ENCODE measurements around the gene KAZALD1.

KAZALD1 gene

DNA sequence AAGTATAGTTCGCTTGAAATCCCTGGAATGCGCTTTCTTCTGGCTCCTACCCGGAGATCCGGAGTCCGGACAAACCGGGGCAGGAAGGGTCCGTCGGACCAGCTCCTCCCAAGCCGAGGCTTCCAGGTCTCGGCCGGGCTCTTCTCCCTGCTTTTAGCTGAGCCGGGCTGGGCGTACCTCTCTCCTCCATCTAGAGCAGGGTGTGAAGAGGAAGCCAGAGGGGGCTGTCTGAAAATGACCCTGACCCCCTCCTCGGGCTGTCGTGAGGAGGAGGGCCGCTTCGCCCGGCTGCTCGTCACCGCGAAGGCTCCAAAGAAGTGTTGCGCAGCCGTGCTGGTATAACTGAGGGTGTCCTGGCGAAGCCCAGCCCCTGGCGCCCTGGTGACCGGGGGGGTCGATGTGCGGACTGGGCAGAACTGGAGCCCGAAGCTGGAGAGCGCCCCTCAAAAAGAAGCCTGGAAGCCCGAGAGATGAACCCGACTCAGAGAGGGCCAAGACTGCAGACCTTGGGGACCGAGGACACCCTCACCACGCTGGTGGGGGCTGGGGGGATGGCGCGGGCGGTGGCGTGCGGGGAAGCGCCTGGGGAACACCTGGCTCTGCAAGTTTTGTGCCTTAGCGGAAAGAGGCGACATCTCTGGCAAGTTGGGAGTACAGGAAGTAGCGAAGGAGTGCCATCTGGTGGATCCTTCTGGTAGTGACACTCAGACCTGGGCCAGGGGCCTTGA, 5.7 kb downstream of the KAZALD1 start:
- DNase-seq: peak; percentile 53 to 96

DNA sequence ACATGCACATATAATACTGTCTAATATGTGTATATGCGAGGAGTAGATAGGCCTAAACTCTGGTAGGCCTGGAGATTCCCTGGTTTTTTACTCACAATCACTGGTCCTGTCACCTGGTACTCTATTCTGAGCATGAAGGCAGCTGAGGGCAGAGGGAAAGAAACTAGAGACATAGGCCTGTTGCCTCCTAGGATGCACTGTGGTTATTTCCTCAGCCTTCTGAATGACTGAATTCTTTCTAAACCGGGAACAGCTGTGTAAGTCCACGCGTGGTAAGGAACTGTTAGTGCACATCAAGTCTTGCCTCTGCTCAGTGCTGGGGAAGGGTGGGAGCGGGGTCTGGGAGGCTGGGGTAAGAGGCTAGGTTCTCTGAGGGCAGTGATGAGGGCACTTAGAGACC, 7.7 kb downstream of the KAZALD1 start:
- no peak for DNase-seq

DNA sequence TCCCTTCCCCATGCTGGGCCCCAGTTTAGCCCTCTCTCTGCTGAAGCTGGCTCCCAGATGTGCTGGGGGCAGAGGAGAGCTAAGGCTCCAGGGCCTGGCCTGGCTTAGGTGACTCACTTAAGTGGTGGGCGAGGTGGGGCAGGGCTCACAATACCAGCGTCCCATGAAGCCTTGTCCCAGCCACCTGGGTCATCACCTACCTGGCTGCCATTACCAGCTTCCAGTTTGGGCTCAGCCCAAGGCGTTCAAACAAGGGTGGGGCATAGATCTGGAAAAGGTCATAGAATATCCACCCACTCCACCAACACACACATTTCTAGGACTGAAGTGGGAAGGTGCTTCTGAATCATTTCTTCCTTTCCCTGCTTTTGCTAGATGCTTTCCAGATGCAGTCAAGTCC, 8.3 kb downstream of the KAZALD1 start:
- no peak for DNase-seq

DNA sequence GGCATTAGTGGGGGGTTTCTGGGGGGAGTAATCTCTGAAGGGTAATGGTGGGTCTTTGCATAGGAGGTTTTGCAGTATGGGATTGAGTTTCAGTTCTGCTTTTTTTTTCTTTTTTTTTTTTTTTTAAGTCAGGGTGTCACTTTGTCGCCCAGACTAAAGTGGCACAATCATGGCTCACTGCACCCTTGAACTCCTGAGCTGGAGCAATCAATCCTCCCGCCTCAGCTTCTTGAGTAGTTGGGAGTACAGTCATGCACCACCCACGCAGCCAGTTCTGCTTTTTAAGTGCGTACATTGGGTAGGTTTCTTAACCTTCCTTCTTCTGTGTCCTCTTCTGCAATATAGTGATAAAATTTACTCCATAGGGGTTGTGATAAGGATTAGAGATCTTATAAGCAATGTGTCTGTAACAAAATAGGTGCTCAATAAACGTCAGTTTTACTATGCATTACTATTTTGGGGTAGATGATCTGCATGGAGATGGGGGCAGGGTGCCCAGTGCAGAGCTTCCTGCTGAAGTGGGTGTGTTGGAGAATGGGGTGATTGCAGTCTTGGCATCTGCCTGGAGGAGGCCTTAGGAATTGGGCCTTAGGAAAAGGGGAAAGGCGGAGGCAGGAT, 9.6 kb downstream of the KAZALD1 start:
- DNase-seq: peak; percentile 99 to 100

DNA sequence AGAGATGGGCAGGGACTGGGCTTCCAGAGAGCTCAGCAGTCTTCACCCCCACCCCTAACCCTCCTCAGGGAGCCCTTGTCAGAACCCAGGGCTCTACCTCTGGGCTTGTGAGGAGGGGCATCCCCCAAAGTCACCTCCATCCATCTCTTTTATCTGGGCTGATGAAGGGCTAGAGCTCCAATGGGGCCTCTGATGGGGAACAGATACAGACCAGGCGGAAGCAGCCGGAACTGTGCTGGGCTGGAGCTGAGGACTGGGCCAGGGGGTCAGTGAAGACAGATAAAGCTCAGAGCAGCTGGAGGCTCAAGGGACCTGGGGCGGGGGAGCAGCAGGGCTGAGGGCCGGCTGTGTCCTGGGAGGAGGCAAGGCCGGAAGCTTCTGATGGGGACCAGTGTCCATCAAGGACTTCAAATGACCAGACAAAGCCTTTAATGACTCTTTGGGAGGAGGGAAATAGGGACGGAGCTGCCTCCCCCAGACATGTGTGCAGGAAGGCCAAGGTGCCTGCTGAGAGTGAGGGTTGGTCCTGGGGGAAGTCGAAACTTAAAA, 10.2 kb downstream of the KAZALD1 start:
- DNase-seq: no peak

DNA sequence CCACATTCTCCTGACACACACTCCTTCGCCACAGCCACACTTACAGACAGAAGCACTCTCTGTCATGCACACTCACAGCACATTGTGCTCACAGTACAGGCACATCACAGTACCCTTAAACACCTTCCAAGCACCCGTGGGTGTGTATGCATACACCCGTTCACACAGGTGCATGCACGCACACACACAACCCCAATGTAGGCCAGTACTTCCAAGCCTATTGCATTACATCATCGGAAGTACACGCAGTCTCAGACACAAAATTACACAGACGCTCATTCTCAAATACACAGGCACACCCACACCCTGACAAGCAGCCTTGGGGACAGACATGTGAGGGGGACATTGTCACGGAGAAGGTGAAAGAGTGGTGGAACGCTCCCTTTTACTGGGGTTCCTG, 11.1 kb downstream of the KAZALD1 start:
- DNase-seq: no peak

DNA sequence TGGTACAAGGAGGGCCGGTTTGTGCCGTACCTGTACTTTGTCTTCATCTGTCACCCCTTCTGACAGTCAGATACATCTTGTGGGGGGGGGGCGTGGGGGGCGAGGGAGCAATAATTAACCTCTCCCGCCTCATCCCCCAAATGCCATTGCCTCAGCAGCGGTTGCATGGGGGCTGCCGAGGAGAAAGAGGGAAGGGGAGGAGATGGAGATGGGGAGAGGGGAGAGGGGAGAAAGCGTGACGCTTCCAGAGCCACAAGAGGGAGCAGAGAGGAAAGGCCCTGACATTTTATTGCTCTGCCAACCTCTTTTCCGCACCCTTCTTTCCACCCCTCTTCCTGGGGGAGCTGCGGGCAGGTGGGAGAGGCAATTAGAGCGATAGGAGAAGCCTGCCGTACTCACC, 11.8 kb downstream of the KAZALD1 start:
- no peak for DNase-seq

DNA sequence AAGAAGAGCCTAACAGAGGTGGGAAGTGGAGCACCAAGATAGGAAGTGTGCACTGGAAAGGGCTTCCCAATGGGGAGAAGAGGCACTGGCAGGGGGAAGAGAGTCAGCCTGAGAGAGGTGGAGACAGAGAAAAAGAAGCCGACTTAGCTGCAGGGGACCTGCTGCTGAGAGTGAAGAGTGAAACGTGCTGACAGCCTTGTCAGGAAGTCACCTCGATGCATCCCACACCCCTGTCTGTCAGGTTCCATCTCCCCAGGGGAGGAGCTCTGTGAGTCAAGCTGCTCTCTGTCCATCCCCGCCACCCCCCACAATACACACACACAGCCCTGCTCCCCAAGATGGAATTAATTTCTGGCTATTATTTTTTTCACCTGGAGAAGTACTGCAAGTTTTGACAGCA, 14.0 kb downstream of the KAZALD1 start:
- no peak for DNase-seq

DNA sequence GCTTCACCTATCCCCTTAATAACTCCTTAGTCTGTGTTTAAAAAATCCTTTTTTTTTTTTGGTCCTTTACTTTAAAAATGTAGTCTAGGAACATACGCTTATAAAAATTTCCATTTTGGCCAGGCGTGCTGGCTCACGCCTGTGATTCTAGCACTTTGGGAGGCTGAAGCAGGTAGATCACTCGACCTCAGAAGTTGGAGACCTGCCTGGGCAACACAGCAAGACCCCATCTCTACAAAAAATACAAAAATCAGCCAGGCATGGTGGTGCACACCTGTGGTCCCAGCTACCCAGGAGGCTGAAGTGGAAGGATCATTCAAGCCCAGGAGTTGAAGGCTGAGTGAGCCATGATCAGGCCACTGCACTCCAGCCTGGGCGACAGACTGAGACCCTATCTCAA, 14.8 kb downstream of the KAZALD1 start:
- DNase-seq: no peak

DNA sequence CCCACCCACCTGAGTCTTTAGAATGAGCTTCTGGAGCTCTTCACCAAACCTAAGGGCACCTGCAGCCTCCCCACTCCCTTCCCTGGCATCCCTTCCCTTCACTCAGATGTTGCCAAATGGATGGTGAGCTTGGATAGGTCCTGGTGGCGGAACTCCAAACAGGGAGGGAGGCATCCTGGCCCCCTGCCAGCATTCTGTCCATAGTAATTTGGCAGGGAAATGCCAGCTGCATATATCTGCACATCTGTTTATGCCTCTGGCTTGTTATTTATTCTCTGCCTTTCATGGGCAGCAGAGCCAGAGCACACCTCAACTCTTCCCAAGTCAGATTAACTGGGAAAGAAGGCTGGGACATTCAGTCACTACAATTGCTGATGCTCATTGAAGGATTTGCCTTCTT, 18.1 kb downstream of the KAZALD1 start:
- no peak for DNase-seq

DNA sequence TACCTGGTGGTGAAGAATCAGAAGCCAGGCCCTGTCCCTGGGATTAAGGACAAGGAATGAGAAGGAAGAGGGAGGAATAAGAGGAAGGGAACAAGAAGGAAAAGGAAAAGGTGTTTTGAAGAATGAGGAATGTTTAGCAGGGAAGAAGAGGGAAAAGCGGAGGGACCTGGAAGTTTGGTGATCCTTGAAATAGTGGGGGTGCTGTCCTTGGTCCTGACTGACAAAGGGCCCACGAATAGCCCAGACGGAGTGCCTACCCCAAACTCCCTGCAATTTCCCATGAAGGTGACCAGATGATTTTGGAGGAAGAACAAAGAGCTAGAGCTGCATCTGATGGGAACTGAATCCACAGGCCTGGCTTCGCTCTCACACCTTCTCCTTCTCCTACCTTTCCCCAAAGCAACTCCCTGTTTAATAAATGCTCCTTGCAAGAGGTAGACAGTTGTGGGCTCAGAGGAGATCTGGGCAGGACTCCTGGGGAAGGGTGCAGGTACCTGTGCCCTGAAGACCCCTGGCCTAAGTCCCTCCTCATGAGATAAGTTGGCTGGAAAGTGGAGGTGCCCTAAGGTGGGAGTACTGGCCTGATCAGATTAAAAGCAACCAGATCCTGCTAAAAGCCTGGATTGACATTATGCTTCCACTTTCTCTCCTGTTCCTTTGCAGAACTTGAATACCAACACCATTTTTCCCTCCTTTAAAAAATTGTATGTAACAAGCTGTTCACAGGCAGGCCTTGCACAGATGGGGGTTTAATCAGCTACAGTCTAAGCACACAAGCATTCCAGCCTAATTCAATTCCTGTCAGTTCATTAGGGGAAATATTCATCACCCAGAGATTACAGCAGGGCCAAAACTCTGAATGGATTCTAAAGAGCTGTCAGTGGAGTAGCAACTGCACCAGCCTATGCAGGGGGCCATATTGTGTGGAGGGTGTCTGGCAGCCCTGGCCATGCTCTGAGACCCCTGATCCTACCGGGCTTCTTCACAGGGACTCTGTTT, 19.4 kb downstream of the KAZALD1 start:
- no peak for DNase-seq

DNA sequence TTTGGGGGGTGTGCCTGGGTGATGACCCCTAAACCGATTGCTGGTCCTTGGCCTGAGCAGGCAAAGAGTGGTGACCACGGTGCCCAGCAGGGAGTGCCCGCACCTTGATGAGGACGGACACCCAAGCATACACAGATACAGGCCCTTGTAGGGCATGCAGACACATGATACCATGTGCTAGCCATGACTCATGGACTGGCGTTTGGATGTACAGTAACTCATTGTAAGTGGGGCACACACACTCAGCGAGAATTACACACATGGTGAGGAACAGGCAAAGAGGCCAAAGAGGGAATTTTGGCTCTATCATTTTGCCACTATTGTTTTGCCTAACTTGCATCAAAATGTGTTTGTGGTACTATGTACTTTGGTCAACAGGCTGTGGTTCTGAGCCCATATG, 24.1 kb downstream of the KAZALD1 start:
- no peak for DNase-seq

DNA sequence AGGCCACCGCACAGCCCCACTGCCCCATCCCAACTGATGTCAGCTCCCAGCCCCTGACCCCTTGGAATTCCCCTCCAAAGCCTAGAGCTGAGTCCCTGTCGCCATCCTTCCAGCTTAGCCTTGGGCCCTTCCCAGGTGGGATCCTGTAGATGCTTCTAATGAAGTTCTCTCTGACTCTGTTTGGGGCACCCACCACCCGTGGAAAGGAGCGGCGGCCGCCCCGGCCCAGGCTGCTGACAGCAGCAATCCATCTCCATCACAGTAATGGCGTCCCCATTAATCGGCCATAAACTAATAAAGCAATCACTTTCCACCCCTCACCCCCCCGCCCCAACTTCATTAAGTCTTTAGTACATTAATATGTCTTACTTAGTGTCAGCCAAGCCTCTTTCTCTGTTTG, 25.6 kb downstream of the KAZALD1 start:
- DNase-seq: no peak

DNA sequence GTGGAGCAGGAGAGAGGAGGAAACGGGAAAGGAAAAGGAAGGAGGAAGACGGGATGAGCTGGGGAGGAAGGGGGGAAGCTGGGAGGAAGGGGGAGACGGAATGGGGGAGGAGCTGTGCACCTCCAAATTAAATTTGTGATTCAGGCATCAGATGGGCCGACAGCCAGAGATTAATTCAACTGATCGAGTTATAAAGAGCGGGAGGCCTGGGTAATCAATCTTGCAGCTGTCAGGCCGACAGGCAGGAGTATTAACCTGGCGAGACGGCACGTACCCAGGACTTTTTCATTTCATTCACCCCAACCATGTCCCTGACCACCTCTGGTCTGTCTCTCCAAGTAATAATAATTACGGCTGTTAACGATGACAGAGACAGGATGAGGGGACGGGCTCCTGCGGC, 26.2 kb downstream of the KAZALD1 start:
- DNase-seq: no peak

DNA sequence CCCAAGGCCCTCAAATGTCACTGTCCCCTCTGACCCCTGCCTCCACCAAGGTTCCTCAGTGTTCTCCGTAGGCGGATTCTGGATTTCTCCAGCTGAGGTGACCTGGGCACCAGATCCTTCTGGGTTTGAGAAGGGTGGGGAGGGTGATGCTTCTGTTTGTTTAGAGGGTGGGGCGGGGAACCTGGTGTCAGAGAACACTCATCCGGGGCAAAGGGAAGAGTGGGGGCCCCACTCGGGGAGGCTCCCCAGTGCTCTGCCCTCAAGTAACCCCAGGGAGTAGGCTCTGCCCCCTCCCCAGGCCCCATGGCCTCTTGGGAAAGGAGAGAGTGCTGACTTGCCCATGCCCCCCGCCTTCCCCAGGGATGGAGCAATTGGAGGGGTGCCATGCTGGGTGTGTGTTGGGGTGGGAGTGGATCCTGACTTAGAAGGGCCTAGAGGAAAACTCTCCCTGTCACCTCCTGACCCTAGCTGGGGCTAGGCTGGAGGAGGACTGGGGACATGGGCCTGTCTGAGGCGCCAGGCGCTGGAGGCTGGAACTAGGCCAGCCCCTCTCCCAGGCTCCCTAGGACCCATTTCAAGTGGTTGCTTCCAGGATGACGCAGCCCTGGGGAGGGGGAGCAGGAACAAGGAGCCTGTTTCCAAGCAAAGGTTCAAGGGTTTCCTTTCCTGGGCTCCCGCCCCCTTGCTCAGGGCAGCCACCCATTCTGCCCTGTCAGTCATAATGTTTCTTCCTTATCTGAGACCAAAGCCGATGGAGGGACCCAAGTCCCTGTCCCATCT, 27.9 kb downstream of the KAZALD1 start:
- no peak for DNase-seq

DNA sequence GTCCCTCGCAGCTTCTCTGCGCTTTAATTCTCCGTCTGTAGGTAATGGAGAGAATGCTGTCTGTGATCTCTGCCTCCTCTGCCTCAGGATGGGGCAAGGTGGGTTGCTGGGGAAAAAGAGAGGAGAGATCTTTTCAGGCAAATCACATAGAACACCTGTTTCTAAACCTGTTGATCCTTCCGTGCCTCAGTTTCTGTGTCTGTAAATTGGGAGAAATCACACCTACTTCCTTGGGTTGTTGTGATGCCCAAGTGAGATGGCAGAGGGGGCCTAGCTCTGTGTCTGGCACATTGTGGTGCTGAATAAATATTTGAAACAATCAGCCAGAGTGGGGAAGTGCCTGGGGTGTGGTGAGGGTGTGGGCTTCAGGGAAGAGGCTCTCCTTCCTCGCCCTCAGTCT, 28.8 kb downstream of the KAZALD1 start:
- no peak for DNase-seq

DNA sequence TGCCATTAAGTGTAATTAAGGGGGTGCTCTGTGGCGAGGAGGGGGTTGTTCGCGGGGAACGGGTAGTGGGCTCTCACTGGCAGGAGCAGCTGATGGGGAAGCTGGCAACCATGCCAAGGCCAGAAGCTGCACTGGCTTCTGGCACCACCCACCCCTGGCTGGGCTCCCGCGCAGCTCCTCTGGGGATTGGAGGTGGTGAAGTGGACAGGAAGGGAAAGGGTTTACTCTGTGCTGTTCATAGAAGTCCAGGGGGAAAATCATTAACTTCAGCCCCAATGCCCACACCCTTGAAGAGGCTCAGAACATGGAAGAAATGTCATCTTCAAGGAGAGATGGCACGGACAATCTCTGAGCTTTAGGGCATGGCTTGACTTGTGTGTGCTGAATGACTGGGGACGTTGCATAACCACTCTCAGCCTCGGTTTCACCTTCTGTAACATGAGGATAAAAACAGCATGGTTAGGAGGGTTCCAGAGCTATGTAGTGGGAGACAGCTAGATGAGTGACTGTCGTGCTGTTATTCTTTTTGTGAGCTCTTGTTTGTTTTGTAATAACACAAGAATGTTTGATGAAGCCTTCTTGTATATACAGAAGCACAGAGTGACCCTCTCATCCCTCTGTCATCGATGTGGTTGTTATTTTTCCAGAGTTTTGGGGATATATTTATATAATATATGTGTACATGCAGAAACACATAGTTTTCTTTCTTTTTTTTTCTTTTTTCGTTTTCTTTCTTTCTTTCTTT, 29.9 kb downstream of the KAZALD1 start:
- no peak for DNase-seq

DNA sequence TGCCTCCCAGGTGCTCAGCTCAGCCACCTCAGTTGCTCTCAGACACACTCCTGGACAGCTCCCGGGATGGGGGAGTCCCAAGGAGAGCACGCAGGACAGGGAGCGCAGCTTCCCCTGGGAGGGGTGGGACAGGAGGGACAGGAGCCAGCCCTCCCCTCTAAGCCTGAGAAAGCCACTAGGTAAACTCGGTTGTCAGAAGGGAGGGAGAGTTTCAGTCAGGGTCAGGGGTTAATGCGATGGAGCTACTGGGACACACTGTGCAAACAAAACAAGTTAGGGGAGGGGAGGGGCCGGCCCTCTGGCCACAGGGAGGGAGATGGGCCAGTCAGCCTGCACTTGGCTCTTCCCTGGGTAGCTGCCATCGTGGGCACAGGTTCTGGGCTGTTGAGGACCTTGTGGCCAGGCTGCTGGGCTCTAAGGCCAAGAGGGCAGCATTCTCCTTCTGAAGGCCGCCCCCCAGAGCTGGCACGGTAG, 31.1 kb downstream of the KAZALD1 start:
- no peak for DNase-seq

DNA sequence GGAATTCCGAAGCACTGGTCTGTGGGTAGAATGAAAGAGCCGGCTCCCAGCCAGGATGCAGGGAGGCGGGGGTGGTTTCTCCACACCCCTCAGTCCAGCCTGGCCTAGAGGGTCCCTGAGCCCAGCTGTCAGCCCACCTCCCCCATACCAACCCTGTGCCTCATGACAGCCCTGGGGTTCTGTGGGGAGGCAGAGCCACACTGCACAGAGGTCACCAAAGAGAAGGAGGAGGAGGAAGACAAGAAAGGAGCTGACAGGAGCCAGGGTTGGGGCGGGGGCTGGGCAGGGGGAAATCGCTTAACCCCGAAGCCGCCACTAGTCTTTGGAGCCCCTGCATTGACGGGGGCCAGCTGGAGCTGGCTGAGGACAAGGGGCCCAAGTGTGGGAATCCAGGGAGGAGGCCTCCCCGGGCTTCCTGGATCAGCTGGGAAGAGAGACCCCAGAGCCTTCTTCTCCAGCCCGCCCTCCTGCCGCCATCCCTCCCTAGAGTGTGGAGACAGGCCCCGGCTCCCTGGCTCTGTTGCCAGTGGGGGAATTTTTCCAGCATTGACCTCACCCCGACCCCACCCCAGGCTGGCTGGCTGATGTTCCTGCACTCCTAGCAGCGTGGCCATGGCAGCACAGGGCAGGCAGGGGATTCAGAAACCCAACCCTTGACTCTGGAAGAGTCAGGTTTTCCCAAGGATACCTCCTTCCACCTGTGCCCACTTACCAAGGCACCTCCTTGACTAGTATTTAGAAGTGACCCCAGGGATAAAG, 32.5 kb downstream of the KAZALD1 start:
- DNase-seq: no peak

DNA sequence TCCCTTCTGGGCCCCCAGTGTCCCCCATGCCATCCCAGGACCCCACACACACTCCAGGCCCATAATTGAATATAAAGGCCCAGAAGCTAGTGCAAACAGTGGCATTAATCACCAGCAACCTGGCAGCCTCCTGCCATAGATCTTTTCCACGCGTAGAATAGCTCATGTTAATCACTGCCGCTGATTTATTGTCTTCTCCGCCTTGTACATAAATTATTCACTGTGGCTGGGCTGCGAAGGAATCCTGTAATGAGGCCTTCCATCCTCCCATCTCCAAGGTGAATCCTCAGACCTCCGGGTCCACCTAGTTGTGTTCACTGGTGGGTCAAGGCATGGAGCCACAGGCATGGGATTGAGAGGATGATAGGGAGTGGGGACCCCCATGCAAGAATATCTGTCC, 33.2 kb downstream of the KAZALD1 start:
- no peak for DNase-seq
